Measurements from ENCODE around the gene OIP5.
"Not testable (repeated sequence)": the region's sequence is repeated elsewhere in the genome, so short reads cannot be mapped to it uniquely, and the experiment has no call there.

The OIP5 gene

DNA sequence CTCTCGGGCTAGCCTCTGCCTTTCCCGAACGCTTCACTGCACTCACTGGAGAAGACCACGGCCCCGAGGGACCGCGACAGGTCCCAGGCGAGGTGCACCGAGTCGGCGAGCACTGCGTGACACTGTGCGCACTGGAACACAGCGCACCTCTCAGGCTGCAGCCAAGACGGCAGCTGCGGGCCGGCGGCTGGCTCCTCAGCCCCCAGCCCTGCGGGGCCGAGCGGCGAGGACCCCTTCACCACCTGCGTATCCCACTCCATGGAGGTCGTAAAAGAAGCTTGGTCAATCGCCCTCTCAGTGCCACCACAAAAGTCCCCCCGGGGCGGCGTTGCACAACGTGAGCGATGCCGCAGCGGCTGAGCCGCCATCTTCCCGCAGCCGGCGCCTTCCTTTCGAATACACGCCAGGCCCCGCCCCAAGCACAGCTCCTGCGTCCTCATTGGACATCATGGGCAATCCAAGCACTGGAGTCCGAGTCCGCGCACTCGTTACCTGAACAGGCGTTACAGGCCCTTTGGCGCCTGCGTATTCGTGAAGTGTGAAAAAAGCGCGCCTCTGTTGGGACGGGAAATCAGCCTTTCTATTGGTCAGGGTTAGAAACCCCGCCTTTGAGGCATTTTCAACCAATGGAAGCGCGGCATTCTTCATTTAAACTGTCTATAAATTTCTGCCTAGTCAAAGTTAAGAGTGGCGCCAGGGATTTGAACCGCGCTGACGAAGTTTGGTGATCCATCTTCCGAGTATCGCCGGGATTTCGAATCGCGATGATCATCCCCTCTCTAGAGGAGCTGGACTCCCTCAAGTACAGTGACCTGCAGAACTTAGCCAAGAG, at the start of gene OIP5, which contains the start of gene NUSAP1:
Gene OIP5, minus strand, starts transcription at position 398 of the 832 bp plus-strand sequence. Its CDS starts 30 bp downstream, at position 368.
Gene NUSAP1, plus strand, starts transcription at position 688 of the 832 bp plus-strand sequence. Its CDS starts 77 bp downstream, at position 765.
- peak; percentile 97 to 98 for DNase-seq

- DNase-seq: no peak
Measured at GRCh38 chr15:41377978-41378377, 45.6 kb upstream of the OIP5 start.

DNA sequence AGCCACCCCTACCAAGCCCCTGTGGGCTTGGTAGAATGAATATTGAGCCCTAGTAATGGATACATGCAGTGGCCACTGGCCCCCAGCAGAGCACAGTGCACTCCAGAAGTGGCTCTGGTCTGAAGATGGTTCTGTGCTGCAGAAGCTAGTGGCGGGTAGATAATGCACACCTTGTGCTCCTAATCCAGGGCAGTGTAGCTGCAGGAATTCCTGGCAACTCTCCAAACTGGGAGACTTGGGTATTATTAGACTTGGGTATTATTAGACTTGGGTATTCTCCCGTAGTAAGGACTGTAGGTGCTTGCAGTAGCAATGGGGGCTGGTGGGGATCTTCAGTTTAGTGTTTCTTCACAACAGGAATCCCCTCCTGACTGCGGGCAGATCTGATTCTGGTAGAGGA, 35.0 kb upstream of the OIP5 start:
- DNase-seq: no peak

DNA sequence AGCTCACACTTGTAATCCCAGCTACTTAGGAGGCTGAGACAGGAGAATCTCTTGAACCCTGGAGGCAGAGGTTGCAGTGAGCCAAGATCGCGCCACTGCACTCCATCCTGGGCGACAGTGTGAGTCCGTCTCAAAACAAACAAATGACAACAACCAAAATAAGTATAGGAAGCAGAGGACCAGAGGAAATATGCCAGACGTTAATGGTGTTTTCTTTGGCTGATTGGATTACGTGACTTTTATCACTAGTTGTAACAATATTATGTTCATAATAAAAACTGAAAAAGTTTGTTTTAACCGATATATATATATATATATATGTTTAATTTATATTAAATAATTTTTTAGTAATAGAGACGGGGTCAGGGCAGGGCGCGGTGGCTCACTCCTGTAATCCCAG, 22.0 kb upstream of the OIP5 start:
- no peak for DNase-seq

DNA sequence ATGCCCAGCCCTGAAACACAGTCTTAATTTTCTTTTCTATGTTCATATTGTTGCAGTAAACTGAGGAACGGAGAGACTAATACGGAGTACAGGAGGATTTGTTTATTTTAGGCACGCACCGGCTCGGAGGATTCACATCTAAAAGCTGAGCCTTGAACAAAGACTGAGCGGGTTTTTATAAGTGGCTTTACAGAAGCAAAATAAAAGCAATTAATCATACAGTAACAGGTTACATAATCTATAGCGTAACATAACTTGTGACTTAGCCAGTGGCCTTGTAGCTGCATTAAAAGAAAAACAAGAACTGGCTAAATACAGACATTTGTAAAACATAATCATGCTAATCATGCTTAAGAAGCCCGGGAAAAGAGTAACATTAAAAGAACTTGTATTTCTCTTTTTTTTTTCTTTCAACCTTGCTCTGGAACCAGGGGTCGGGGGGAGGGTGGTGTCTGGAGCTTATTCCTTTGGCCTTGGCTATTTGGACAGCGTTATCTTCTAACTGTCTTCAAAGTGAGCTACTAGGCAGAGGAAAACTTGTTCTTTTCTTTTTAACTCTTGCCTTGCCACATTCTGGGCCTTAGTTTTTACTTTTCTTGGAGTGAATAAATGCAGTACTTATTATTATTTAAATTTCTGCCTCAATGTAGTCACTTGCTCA, 17.8 kb upstream of the OIP5 start:
- DNase-seq: no peak

- DNase-seq: no peak
Measured at GRCh38 chr15:41347236-41347635, 14.8 kb upstream of the OIP5 start.

GRCh38 chr15:41341519-41341918, 9.1 kb upstream of the OIP5 start:
- DNase-seq: no peak

- DNase-seq: no peak
Measured at GRCh38 chr15:41340189-41340695, 7.9 kb upstream of the OIP5 start.

GRCh38 chr15:41337631-41338522, 5.5 kb upstream of the OIP5 start:
- DNase-seq: no peak

GRCh38 chr15:41337047-41337446, 4.7 kb upstream of the OIP5 start:
- DNase-seq: no peak

GRCh38 chr15:41336549-41336948, 4.2 kb upstream of the OIP5 start:
- no peak for DNase-seq

DNA sequence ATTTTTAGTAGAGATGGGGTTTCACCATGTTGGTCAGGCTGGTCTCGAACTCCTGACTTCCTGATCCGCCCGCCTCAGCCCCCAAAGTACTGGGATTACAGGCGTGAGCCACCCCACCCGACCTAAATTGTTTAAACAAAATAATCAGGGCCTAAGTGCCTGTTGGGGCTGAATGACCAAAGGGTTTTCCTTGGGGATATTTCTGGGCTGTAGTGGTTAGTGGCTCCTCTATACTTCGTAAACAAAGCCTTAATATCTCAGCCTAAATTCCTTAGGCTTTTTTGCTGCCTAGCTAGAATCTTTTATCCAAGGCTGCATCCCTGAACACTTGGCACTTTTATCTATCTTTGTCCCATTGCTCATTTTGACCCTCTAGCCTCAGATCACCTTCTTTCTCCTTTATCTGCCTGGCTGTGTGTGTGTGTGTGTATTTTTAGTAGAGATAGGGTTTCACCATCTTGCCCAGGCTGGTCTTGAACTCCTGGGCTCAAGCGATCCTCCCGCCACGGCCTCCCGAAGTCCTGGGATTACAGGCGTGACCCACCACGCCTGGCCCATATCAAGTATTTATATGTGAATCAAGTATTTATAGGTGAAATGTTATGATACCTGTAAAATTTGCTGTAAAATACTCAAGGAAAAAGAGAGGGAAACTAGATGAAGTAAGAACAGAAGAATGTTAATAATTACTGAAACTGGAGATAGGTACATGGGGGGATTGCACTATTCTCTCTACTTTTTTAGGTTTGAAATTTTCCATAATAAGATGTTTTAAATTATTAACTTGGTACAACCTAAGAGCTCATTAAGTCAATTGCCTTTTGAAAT, 2.1 kb upstream of the OIP5 start:
- DNase-seq: no peak

GRCh38 chr15:41333026-41333562, 703 bp upstream of the OIP5 start:
- DNase-seq: no peak

DNA sequence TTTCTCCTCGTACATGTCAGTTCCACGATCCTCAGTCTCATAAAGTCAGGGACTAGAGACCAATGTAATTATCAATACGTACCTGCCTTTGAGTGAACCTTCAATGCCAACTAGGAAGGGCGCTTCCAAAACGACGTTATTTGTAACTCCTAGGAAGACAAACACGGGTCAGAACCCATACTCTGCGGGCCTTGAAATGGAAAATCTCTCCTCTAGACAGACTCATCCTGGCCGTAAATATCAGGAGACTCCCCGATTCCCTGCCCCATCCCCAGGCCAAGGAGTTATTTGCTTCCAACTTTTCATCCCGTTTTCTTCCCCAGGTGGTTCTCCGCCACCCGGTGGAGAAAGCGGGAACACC, 578 bp downstream of the OIP5 start:
- DNase-seq: no peak

DNA sequence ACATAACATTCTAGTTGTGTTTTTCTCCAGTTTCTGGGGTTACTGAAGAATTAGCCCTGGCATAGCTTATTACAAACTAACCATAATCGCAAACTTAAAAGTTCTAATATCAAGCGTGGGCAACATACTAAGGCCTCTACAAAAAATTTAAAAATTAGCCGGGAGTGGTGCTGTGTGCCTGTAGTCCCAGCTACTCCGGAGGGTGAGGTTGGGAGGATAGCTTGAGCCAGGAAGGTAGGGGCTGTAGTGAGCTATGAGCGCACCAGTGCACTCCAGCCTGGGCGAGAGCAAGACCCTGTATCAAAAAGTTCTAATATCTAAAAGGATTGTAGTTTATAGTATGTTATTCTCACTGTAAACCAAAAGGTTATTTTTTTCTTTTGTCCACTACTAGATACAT, 1.1 kb downstream of the OIP5 start:
- DNase-seq: no peak

GRCh38 chr15:41323611-41324010, 8.8 kb downstream of the OIP5 start:
- no peak for DNase-seq

GRCh38 chr15:41320805-41321330, 11.5 kb downstream of the OIP5 start:
- not testable (repeated sequence) for DNase-seq

- no peak for DNase-seq
Measured at GRCh38 chr15:41309226-41309905, 23.0 kb downstream of the OIP5 start.

- DNase-seq: no peak
Measured at GRCh38 chr15:41307679-41308078, 24.7 kb downstream of the OIP5 start.

- no peak for DNase-seq
Measured at GRCh38 chr15:41304149-41304770, 28.1 kb downstream of the OIP5 start.

All from activated CD4-positive, alpha-beta T cell treated with anti-CD3 and anti-CD28 coated beads for 4 hours (primary cell).